ENCODE measurements around the gene NUP188. TPM values are rescaled to one million over a fixed set of nuclear protein-coding genes. Genes with fewer than 3 reads are reported as not detected.

NUP188 gene
- total and polyA plus RNA-seq, 2 of the 13 experiments (the other 11 are each of a cell fraction or from before 2014, with no cell fraction given): 28.0 to 38.5 TPM

- Histone ChIP-seq H3K9ac (ENCODE audit: insufficient read depth, low read depth, low read length) (no peak overlapping the region), H3K9me3 (ENCODE audit: low read length) (no peaks in the 10 kb centered on the region), H3K79me2 (ENCODE audit: insufficient read depth, low read length) (peaks cover 4% of the 10 kb centered on the region), H3K27ac (ENCODE audit: extremely low read length, insufficient read depth, low read length) (no peak overlapping the region), H4K20me1 (ENCODE audit: insufficient read depth, low read length) (no peaks in the 10 kb centered on the region), H3K36me3 (replicated peaks in 1 of 2; ENCODE audit: control insufficient read depth in 1 of 2, insufficient read depth in 2 of 2, low read length in 2 of 2) (peaks cover 7 to 24% of the 10 kb centered on the region in 2 experiments), H3K4me2 (ENCODE audit: low read depth, low read length) (no peak overlapping the region), H3K4me1 (ENCODE audit: insufficient read depth, low read length) (peaks cover 28% of the 10 kb centered on the region), H3K4me3 (replicated peaks in 1 of 3; ENCODE audit: insufficient read depth in 1 of 3, low read depth in 2 of 3, low read length in 3 of 3) (no peak overlapping the region), H2AFZ (ENCODE audit: low read length) (no peak overlapping the region), H3K27me3 (ENCODE audit: control insufficient read depth in 1 of 2, insufficient read depth in 2 of 2, low read length in 2 of 2) (no peaks in the 10 kb centered on the region)
- no TSS peak for BruUV-seq (replicated peaks)
- ChIA-PET CTCF (ENCODE audit: low intra/inter-chr PET ratio, low total read pairs) (no interaction called here), POLR2A (no interaction called here)
- intact Hi-C loops (cut with micrococcal nuclease; ENCODE audit: unreplicated experiment): no loop called here
- DNase-seq (ENCODE audit: low spot score): no peak
- in situ Hi-C loops (cut with HindIII; ENCODE audit: extremely low pct_ligation_motif_present, low pct_unique_long_range_greater_than_20kb): no loop called here
- FAIRE-seq: no peak
- no peak for ATAC-seq
- TF ChIP-seq TBX3 (IDR thresholded peaks at IDR 0.05; ENCODE audit: borderline replicate concordance) (no peak), ZNF768 (CRISPR knock-in tag; IDR thresholded peaks at IDR 0.05) (peak; percentile 92)
- 94% methylated on average over 5 of the region's 5 CpGs for WGBS (ENCODE audit: low lambda C conversion rate)
Measured at GRCh38 chr9:128901822-128902221, 45.7 kb upstream of the NUP188 start.

GRCh38 chr9:128902351-128903078 is 45.0 kb upstream of the NUP188 start:
- H3K36me3 ChIP-seq (replicated peaks in 1 of 2; ENCODE audit: control insufficient read depth in 1 of 2, insufficient read depth in 2 of 2, low read length in 2 of 2): peaks cover 6 to 24% of the 10 kb centered on the region in 2 experiments
- no peak overlapping the region for H2AFZ ChIP-seq (ENCODE audit: low read length)
- peaks cover 4% of the 10 kb centered on the region for H3K79me2 ChIP-seq (ENCODE audit: insufficient read depth, low read length)
- POLR2A ChIA-PET: no interaction called here
- in situ Hi-C loops (cut with HindIII; ENCODE audit: extremely low pct_ligation_motif_present, low pct_unique_long_range_greater_than_20kb) (no loop called here), intact Hi-C loops (cut with micrococcal nuclease; ENCODE audit: unreplicated experiment) (no loop called here)
- 92% methylated on average over 12 of the region's 23 CpGs for whole genome bisulfite sequencing (ENCODE audit: low lambda C conversion rate)
- FAIRE-seq (no peak), DNase-seq (ENCODE audit: low spot score) (no peak), ATAC-seq (no peak)
- H3K9me3 ChIP-seq (ENCODE audit: low read length): no peaks in the 10 kb centered on the region
- CTCF ChIA-PET (ENCODE audit: low intra/inter-chr PET ratio, low total read pairs): no interaction called here
- peaks cover 32% of the 10 kb centered on the region for H3K4me1 ChIP-seq (ENCODE audit: insufficient read depth, low read length)
- H4K20me1 ChIP-seq (ENCODE audit: insufficient read depth, low read length): no peaks in the 10 kb centered on the region
- H3K27me3 ChIP-seq (ENCODE audit: control insufficient read depth in 1 of 2, insufficient read depth in 2 of 2, low read length in 2 of 2): no peaks in the 10 kb centered on the region
- TF ChIP-seq ZBTB14 (CRISPR knock-in tag; IDR thresholded peaks at IDR 0.05) (no peak), ZNF687 (CRISPR knock-in tag; IDR thresholded peaks at IDR 0.05) (peak; percentile 9; the same call in 1 of the 2 replicates), CBX1 (IDR thresholded peaks at IDR 0.05; ENCODE audit: low read depth) (no peak), ZFP91 (CRISPR knock-in tag; IDR thresholded peaks at IDR 0.05; ENCODE audit: borderline replicate concordance) (0 out of 2 replicates have a peak, but pooled peaks have one; percentile 33), ATF3 (CRISPR knock-in tag; IDR thresholded peaks at IDR 0.05) (no peak)
- no peak overlapping the region for H3K9ac ChIP-seq (ENCODE audit: insufficient read depth, low read depth, low read length)
- H3K4me2 ChIP-seq (ENCODE audit: low read depth, low read length): no peak overlapping the region
- H3K4me3 ChIP-seq (replicated peaks in 1 of 3; ENCODE audit: insufficient read depth in 1 of 3, low read depth in 2 of 3, low read length in 3 of 3): no peak overlapping the region
- BruUV-seq (replicated peaks): no TSS peak
- H3K27ac ChIP-seq (ENCODE audit: extremely low read length, insufficient read depth, low read length): no peak overlapping the region

All from HepG2 (cell line).